Stimulated activated CD4-positive, alpha-beta T cell treated with anti-CD3 and anti-CD28 coated beads, TNF-alpha, amount 100 ng/mL, for 4 hours (primary cell): ENCODE measurements around the gene GALNT13.

Source experiments
- DNase-seq, 3 experiments: peaks; one replicate each; pipeline ENCODE4 v3.0.0-alpha.2; 2020; ENCODE audit warnings: low read depth in 3 of 3

Gene GALNT13

GRCh38 chr2:154226931-154227330, 355.2 kb downstream of the GALNT13 start:
- no peak for DNase-seq

- DNase-seq = no peak
These were observed 357.0 kb downstream of the GALNT13 start for GRCh38 chr2:154228566-154229280.

GRCh38 chr2:154229966-154230365, 358.2 kb downstream of the GALNT13 start:
- no peak for DNase-seq

- DNase-seq = no peak
These were observed 359.3 kb downstream of the GALNT13 start for GRCh38 chr2:154231021-154231420.

- DNase-seq = no peak
These were observed 361.5 kb downstream of the GALNT13 start for GRCh38 chr2:154233231-154233630.

- DNase-seq = no peak
These were observed 366.5 kb downstream of the GALNT13 start for GRCh38 chr2:154238252-154238651.

- DNase-seq = no peak
These were observed 368.6 kb downstream of the GALNT13 start for GRCh38 chr2:154240316-154240715.

GRCh38 chr2:154240921-154241379, 369.2 kb downstream of the GALNT13 start:
- no peak for DNase-seq

- DNase-seq = no peak
These were observed 371.0 kb downstream of the GALNT13 start for GRCh38 chr2:154242687-154243086.

- no peak for DNase-seq
These were observed 372.0 kb downstream of the GALNT13 start for GRCh38 chr2:154243685-154244084.

GRCh38 chr2:154244932-154245331, 373.2 kb downstream of the GALNT13 start:
- no peak for DNase-seq

GRCh38 chr2:154247503-154247902, 375.8 kb downstream of the GALNT13 start:
- DNase-seq = no peak

GRCh38 chr2:154256136-154256535, 384.4 kb downstream of the GALNT13 start:
- DNase-seq = no peak

GRCh38 chr2:154259030-154259429, 387.3 kb downstream of the GALNT13 start:
- DNase-seq = no peak

- DNase-seq = no peak
These were observed 389.8 kb downstream of the GALNT13 start for GRCh38 chr2:154261473-154262027.

- DNase-seq = no peak
These were observed 391.5 kb downstream of the GALNT13 start for GRCh38 chr2:154263206-154263605.

GRCh38 chr2:154264024-154264423, 392.3 kb downstream of the GALNT13 start:
- DNase-seq = no peak

- no peak for DNase-seq
These were observed 396.3 kb downstream of the GALNT13 start for GRCh38 chr2:154267983-154268382.

GRCh38 chr2:154280543-154280942, 408.8 kb downstream of the GALNT13 start:
- no peak for DNase-seq

GRCh38 chr2:154289870-154290269, 418.1 kb downstream of the GALNT13 start:
- DNase-seq = no peak

- no peak for DNase-seq
These were observed 419.8 kb downstream of the GALNT13 start for GRCh38 chr2:154291511-154291910.

GRCh38 chr2:154291927-154292326, 420.2 kb downstream of the GALNT13 start:
- no peak for DNase-seq

- no peak for DNase-seq
These were observed 422.1 kb downstream of the GALNT13 start for GRCh38 chr2:154293864-154294263.
